ENCODE data around the gene PKP1. TPM values are rescaled to one million over a fixed set of nuclear protein-coding genes. Genes with fewer than 3 reads are reported as not detected.
A peak's percentile ranks its signal among the peaks of the same experiment; 100 is the strongest.

Gene PKP1
- total RNA-seq, 2 donors from 2014 or later, result 36.8 to 82.9 TPM

- Histone ChIP-seq H3K9me3 (no peaks in the 10 kb centered on the region), H3K4me3 (no peak overlapping the region), H3K27me3 (replicated peaks; ENCODE audit: insufficient read depth) (no peaks in the 10 kb centered on the region), H3K27ac (no peak overlapping the region), H3K4me1 (replicated peaks) (no peaks in the 10 kb centered on the region), H3K36me3 (no peaks in the 10 kb centered on the region)
- WGBS, result 53% methylated on average over 11 of the region's 15 CpGs
- peak; percentile 68 for DNase-seq (ENCODE audit: low spot score)
- peak; percentile 19 for TF ChIP-seq POLR2A (IDR thresholded peaks at IDR 0.05)
- TF ChIP-seq, protein P1, sequence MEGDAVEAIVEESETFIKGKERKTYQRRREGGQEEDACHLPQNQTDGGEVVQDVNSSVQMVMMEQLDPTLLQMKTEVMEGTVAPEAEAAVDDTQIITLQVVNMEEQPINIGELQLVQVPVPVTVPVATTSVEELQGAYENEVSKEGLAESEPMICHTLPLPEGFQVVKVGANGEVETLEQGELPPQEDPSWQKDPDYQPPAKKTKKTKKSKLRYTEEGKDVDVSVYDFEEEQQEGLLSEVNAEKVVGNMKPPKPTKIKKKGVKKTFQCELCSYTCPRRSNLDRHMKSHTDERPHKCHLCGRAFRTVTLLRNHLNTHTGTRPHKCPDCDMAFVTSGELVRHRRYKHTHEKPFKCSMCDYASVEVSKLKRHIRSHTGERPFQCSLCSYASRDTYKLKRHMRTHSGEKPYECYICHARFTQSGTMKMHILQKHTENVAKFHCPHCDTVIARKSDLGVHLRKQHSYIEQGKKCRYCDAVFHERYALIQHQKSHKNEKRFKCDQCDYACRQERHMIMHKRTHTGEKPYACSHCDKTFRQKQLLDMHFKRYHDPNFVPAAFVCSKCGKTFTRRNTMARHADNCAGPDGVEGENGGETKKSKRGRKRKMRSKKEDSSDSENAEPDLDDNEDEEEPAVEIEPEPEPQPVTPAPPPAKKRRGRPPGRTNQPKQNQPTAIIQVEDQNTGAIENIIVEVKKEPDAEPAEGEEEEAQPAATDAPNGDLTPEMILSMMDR (IDR thresholded peaks at IDR 0.05), result no peak
- peak; percentile 8 for TF ChIP-seq POLR2AphosphoS5 (IDR thresholded peaks at IDR 0.05)
- intact Hi-C loops (cut with DNase I), result no loop called here
Measured at GRCh38 chr1:201275253-201275666, 8.0 kb upstream of the PKP1 start.

DNA sequence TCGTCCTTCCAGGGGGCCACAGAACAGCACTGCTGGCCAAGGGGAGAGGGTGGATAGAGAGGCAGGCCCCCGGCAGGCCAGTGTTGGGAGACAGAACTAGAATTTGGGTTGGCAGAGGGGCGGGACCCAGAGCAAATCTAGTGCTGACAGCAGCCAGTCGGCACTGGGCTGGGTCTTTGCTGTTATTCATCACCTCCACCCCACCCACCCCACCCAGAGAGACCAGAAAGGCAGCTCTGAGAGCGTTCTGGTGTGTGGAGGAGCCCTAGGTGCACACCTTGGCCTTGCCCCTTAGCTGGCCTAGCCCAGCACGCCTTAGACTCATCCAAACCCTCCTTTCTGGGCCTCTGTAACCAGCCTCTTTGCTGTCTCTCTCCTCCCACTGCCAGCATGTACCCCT, 6.4 kb upstream of the PKP1 start:
- H3K36me3 ChIP-seq, result no peaks in the 10 kb centered on the region
- H3K9me3 ChIP-seq, result no peaks in the 10 kb centered on the region
- TF ChIP-seq POLR2A (IDR thresholded peaks at IDR 0.05), result no peak
- WGBS, result 82% methylated on average over 6 of the region's 6 CpGs
- no peak overlapping the region for H3K4me3 ChIP-seq
- peaks cover 6% of the 10 kb centered on the region for H3K4me1 ChIP-seq (replicated peaks)
- intact Hi-C loops (cut with DNase I), result no loop called here
- no peak for DNase-seq (ENCODE audit: low spot score)
- H3K27ac ChIP-seq, result no peak overlapping the region
- H3K27me3 ChIP-seq (replicated peaks; ENCODE audit: insufficient read depth), result no peaks in the 10 kb centered on the region

- no peak for DNase-seq (ENCODE audit: low spot score)
- Histone ChIP-seq H3K4me3 (no peak overlapping the region), H3K36me3 (no peaks in the 10 kb centered on the region), H3K27ac (no peak overlapping the region), H3K9me3 (no peaks in the 10 kb centered on the region), H3K27me3 (replicated peaks; ENCODE audit: insufficient read depth) (no peaks in the 10 kb centered on the region), H3K4me1 (replicated peaks) (peaks cover 6% of the 10 kb centered on the region)
- WGBS, result 87% methylated on average over 4 of the region's 4 CpGs
- TF ChIP-seq POLR2AphosphoS5 (IDR thresholded peaks at IDR 0.05) (no peak), POLR2A (IDR thresholded peaks at IDR 0.05) (no peak)
- TF ChIP-seq, protein P1 (IDR thresholded peaks at IDR 0.05), result no peak
- intact Hi-C loops (cut with DNase I), result no loop called here
Measured at GRCh38 chr1:201277441-201277840, 5.9 kb upstream of the PKP1 start.

DNA sequence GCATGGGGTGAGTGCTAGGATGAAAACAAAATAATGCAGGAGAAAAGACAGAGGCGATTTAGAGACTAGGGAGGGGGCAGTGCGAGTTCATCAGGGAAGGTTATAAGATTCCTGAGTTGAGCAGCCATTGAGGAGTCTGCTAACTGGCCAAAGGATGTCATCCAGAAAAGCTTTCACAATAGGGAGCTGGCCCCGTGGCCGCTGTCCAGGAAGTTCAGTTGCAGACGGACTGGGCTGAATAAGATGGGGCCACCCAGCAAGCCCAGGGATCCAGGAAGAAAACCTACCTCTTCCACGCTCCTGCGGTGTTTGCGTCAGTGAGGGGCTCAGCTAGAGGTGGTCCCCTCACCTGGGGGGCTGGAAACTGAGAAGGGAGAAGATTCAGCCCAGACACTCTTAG, 4.0 kb upstream of the PKP1 start:
- H3K27ac ChIP-seq, result no peak overlapping the region
- intact Hi-C loops (cut with DNase I), result no loop called here
- no peaks in the 10 kb centered on the region for H3K36me3 ChIP-seq
- H3K27me3 ChIP-seq (replicated peaks; ENCODE audit: insufficient read depth), result no peaks in the 10 kb centered on the region
- TF ChIP-seq POLR2AphosphoS5 (IDR thresholded peaks at IDR 0.05) (no peak), POLR2A (IDR thresholded peaks at IDR 0.05) (no peak)
- TF ChIP-seq, protein P1 (IDR thresholded peaks at IDR 0.05), result no peak
- peaks cover 6% of the 10 kb centered on the region for H3K4me1 ChIP-seq (replicated peaks)
- H3K4me3 ChIP-seq, result no peak overlapping the region
- no peak for DNase-seq (ENCODE audit: low spot score)
- 67% methylated on average over 8 of the region's 8 CpGs for WGBS
- H3K9me3 ChIP-seq, result no peaks in the 10 kb centered on the region

DNA sequence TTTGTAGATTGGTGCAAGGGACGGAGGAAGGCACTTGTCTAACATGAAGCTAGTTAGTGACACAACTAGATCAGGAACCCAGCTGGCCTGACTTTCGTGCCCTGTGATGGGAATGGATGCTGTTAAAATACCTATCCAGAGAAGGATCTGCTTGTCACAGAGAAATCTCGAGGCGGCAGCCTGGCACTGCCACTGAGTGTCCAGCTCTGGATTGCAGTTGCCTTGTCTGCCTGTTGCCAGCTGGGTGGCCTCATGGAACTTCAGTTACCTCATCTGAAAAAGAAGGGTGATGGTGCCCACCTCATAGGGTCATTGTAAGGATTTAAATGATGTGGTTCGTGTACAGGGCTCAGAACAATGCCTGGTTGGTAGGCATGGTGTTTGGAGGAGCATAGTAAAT, 2.4 kb upstream of the PKP1 start:
- intact Hi-C loops (cut with DNase I), result no loop called here
- H3K9me3 ChIP-seq, result no peaks in the 10 kb centered on the region
- 52% methylated on average over 5 of the region's 5 CpGs for WGBS
- H3K27ac ChIP-seq, result peak overlapping the region in 1 of 2 donors; percentile 28
- DNase-seq (ENCODE audit: low spot score), result no peak
- H3K4me3 ChIP-seq, result no peak overlapping the region
- no peaks in the 10 kb centered on the region for H3K27me3 ChIP-seq (replicated peaks; ENCODE audit: insufficient read depth)
- no peaks in the 10 kb centered on the region for H3K36me3 ChIP-seq
- peaks cover 6% of the 10 kb centered on the region for H3K4me1 ChIP-seq (replicated peaks)
- TF ChIP-seq, protein P1 (IDR thresholded peaks at IDR 0.05), result no peak
- TF ChIP-seq POLR2A (IDR thresholded peaks at IDR 0.05), result no peak
- no peak for TF ChIP-seq POLR2AphosphoS5 (IDR thresholded peaks at IDR 0.05)
